Small intestine (tissue), 7 donors: ENCODE data around the gene GZMA. TPM values are rescaled to one million over a fixed set of nuclear protein-coding genes. Genes with fewer than 3 reads are reported as not detected.

Experiments
- DNase-seq, 2 donors: peaks; one replicate each; pipeline versions ENCODE4 v3.0.0 to v3.0.0-alpha.2; 2013
- FAIRE-seq: peaks from 2 replicates; lab custom pipeline; 2012; peaks lifted over from hg19 to GRCh38; lab: Jason Lieb, UNC
- H3K27ac ChIP-seq, 3 donors: one replicate each; pipeline ENCODE4 v1.5.1; 2013; ENCODE audit warnings: low read length in 2 of 3, mild to moderate bottlenecking in 2 of 3, control low read depth in 1 of 3, inconsistent platforms in 1 of 3, low read depth in 1 of 3, moderate library complexity in 1 of 3
- H3K27me3 ChIP-seq, 3 donors: one replicate each; pipeline ENCODE4 v1.6.1; 2013; ENCODE audit warnings: low read length in 3 of 3, inconsistent platforms in 1 of 3; ENCODE audit not compliant: control insufficient read depth in 3 of 3, insufficient read depth in 3 of 3
- H3K36me3 ChIP-seq, 3 donors: one replicate each; pipeline ENCODE4 v1.6.1; 2013; ENCODE audit warnings: low read length in 3 of 3, inconsistent platforms in 1 of 3, low read depth in 1 of 3, mild to moderate bottlenecking in 1 of 3, moderate library complexity in 1 of 3; ENCODE audit not compliant: control insufficient read depth in 3 of 3, insufficient read depth in 2 of 3
- H3K4me1 ChIP-seq, 3 donors: one replicate each; pipeline ENCODE4 v1.6.1; 2013; ENCODE audit warnings: low read length in 2 of 3, inconsistent platforms in 1 of 3, low read depth in 1 of 3, mild to moderate bottlenecking in 1 of 3, moderate library complexity in 1 of 3; ENCODE audit not compliant: control insufficient read depth in 3 of 3, insufficient read depth in 2 of 3
- H3K4me3 ChIP-seq, 3 donors: one replicate each; pipeline ENCODE4 v1.5.1; 2013; ENCODE audit warnings: low read length in 3 of 3, control low read depth in 1 of 3, inconsistent platforms in 1 of 3, low read depth in 1 of 3, mild to moderate bottlenecking in 1 of 3, moderate library complexity in 1 of 3
- H3K9me3 ChIP-seq, 2 donors: one replicate each; pipeline ENCODE4 v1.6.1; 2013; ENCODE audit warnings: low read depth in 1 of 2, low read length in 1 of 2; ENCODE audit not compliant: control insufficient read depth in 2 of 2, insufficient read depth in 1 of 2
- WGBS, 3 donors: extraction: QIAGEN DNeasy Blood & Tissue Kit; methylation state at CpG; one replicate each; pipeline ENCODE4 v1.1.7; 2013; 5-methylcytosine and 5-hydroxymethylcytosine counted together
- polyA plus RNA-seq, 4 donors: library from polyadenylated mRNA; stranded (reverse) in 3 of 4; unstranded in 1 of 4; fragments of 200-250 nt in 3 of 4; fragments of 120-200 nt in 1 of 4; gene quantifications; one replicate each; pipeline versions ENCODE4 v1.2.1 to v1.2.3, GENCODE V29; 2013
- donor health status: healthy with polysubstance abuse.
- donor health status: control.
- donor health status: control.
- donor health status: Bipolar disorder and iron deficiency.
- donor health status: healthy.

Gene GZMA
- polyA plus RNA-seq, 4 donors, result 2.7 to 8.6 (median 4.6) TPM

DNA sequence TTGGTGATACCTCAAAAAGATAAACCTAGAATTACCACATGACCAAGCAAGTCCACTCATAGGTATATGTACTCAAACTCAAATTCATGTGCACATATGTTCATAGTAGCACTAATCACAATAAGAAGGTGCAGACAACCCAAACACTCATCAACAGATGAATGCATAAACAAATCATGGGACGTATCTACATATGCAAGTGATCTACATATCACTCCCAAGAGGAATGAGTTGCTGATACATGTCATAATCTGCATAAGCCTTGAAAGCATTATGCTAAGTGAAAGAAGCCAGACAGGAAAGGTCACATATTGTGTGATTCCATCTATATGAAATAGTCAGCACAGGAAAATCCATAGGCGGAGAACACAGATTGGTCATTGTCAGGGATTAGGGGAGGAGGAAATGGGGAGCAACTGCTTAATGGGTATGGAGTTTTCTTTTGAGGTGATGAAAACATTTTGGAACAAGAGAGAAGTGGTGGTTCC is 46.9 kb downstream of the GZMA start:
- Histone ChIP-seq H3K9me3 (no peaks in the 10 kb centered on the region), H3K4me1 (no peaks in the 10 kb centered on the region), H3K27me3 (peaks cover 0 to 17% (median 5%) of the 10 kb centered on the region in 3 donors), H3K36me3 (no peaks in the 10 kb centered on the region), H3K4me3 (no peak overlapping the region), H3K27ac (no peak overlapping the region)
- no peak for DNase-seq
- FAIRE-seq, result no peak
- 51 to 79% (median 77%) methylated on average over 2 of the region's 2 CpGs for WGBS, 3 donors

DNA sequence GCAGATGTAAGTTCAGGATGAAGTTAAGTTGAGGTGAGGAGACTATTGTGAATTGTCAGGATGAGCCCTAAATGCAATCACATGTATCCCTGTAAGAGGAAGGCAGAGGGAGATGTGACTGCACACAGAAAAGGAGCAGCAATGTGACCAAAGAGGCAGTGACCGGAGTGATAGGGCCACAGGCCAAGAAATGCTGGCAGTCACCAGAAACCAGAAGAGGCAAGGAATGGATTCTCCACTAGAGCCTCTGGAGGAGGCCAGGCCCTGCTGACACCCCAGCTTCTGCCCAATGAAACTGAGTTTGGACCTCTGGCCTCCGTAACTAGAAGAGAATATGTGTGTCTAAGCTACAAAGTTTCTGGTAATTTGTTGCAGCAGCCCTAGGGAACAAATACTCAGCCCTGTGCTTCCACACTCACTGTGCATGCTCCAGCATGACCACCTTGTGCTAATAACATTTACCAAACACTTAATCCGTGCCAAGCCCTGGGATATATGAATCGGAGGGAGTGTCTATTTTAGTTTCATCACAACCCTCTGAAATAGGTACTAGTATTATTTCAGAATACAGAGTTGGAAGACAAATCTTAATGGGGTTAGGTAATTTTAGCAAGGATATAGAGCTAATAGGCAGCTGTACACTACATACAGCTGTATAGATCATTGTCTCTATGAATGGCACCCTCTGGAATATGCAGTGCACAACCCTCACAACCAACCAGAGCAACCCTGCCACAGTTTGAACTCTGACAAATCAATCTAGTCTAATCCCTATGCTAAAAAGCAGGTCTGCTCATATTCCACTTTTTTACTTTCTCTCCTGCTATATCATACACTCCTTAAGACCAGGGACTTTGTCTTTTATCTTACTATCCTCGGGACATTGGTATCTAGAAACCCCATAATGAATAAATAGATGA is 49.7 kb downstream of the GZMA start:
- Histone ChIP-seq H3K4me3 (no peak overlapping the region), H3K4me1 (no peaks in the 10 kb centered on the region), H3K9me3 (no peaks in the 10 kb centered on the region), H3K36me3 (no peaks in the 10 kb centered on the region), H3K27ac (no peak overlapping the region), H3K27me3 (peaks cover 0 to 22% (median 5%) of the 10 kb centered on the region in 3 donors)
- FAIRE-seq, result no peak
- DNase-seq, result no peak
- 52 to 63% (median 57%) methylated on average over 5 of the region's 5 CpGs for WGBS, 3 donors

DNA sequence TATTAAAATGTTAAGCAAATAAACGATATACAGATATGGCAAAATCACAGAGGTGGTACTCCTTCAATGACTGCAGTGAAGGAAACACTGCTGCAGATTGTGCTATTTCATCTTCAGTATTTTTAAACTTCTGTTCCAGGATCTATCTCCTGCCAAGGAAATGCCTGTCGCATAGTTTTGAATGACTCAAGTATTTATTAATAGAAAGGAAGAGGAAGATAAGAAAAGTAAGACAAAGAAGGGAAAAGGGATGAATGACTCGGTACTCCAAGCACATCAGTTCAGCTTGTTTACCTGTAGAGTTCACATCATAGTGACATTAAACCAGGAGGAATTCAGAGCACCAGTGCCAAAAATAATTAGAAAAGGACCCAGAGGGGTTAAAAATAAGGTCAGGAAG is 52.4 kb downstream of the GZMA start:
- H3K27ac ChIP-seq, result no peak overlapping the region
- peaks cover 0 to 18% (median 5%) of the 10 kb centered on the region in 3 donors for H3K27me3 ChIP-seq
- DNase-seq (no peak), FAIRE-seq (no peak)
- H3K36me3 ChIP-seq, result no peaks in the 10 kb centered on the region
- H3K9me3 ChIP-seq, result no peaks in the 10 kb centered on the region
- WGBS, 3 donors, result 39 to 43% (median 40%) methylated on average over 3 of the region's 3 CpGs
- no peaks in the 10 kb centered on the region for H3K4me1 ChIP-seq
- H3K4me3 ChIP-seq, result no peak overlapping the region

Other genes with a start within 250 kb of the GZMA start
- 1 to 10 TPM in 1 of 4 donors, under 1 TPM in 1, not detected in 2; 0.79 to 1.3 TPM for gene ESM1, start 117.1 kb upstream of the GZMA start, polyA plus RNA-seq
- 1 to 10 TPM in 1 of 4 donors, under 1 TPM in 2, not detected in 1; 0.47 to 1.6 (median 0.63) TPM for gene GZMK, start 78.4 kb upstream of the GZMA start, polyA plus RNA-seq
- gene GPX8, start 57.5 kb downstream of the GZMA start, polyA plus RNA-seq, result 10 to 100 TPM in 1 of 4 donors, 1 to 10 TPM in 2, under 1 TPM in 1; 0.22 to 13.1 (median 3.9) TPM
- under 1 TPM in 1 of 4 donors, not detected in 3; 0.04 TPM for gene CDC20B, start 70.5 kb downstream of the GZMA start, polyA plus RNA-seq
- not detected for gene MCIDAS, start 124.7 kb downstream of the GZMA start, polyA plus RNA-seq
- under 1 TPM in 1 of 4 donors, not detected in 3; 0.49 TPM for gene CCNO, start 131.0 kb downstream of the GZMA start, polyA plus RNA-seq
- gene DHX29, start 205.0 kb downstream of the GZMA start, polyA plus RNA-seq, result 10 to 100 TPM in 2 of 4 donors, 1 to 10 TPM in 2; 7.3 to 30.4 (median 10.2) TPM
- 10 to 100 TPM; 21.1 to 58.1 (median 37.4) TPM for gene MTREX, start 205.3 kb downstream of the GZMA start, polyA plus RNA-seq